ENCODE results near the gene PIEZO1.

DNA sequence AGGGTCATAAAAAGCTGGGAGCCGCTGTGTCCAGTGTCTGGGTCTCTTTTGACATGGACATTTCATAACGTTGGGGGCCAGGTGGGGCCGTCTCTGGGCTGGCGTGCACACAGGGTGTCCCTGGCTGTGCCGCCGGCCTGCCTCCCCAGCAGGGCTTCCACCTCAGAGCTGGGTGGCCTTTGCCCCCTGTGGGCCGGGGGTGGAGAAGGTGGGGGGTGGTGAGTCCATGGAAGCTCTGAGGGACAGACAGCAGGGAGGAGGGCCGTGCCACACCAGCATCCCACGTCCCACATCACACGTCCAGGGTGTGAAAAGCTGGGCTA lies 97.8 kb downstream of the PIEZO1 start:
- TF ChIP-seq, protein P1, sequence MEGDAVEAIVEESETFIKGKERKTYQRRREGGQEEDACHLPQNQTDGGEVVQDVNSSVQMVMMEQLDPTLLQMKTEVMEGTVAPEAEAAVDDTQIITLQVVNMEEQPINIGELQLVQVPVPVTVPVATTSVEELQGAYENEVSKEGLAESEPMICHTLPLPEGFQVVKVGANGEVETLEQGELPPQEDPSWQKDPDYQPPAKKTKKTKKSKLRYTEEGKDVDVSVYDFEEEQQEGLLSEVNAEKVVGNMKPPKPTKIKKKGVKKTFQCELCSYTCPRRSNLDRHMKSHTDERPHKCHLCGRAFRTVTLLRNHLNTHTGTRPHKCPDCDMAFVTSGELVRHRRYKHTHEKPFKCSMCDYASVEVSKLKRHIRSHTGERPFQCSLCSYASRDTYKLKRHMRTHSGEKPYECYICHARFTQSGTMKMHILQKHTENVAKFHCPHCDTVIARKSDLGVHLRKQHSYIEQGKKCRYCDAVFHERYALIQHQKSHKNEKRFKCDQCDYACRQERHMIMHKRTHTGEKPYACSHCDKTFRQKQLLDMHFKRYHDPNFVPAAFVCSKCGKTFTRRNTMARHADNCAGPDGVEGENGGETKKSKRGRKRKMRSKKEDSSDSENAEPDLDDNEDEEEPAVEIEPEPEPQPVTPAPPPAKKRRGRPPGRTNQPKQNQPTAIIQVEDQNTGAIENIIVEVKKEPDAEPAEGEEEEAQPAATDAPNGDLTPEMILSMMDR (conservative IDR thresholded peaks at IDR 0.05): no peak
- TF ChIP-seq EZH2 (IDR thresholded peaks at IDR 0.05; ENCODE audit: low read depth): no peak

Data from PC-9 (cell line).